VCaP (cell line): ENCODE results near the gene GLS.

Source experiments
- H3K27ac ChIP-seq: fragments of 450-650 bp; 2 replicates; pipeline ENCODE4 v1.5.1; 2017
- TF ChIP-seq, protein P1 (sequence below): fragments of 450-650 bp; conservative IDR thresholded peaks from 2 replicates; pipeline ENCODE4 v1.5.1; 2017; ENCODE audit warnings: mild to moderate bottlenecking, moderate library complexity

GLS gene

DNA sequence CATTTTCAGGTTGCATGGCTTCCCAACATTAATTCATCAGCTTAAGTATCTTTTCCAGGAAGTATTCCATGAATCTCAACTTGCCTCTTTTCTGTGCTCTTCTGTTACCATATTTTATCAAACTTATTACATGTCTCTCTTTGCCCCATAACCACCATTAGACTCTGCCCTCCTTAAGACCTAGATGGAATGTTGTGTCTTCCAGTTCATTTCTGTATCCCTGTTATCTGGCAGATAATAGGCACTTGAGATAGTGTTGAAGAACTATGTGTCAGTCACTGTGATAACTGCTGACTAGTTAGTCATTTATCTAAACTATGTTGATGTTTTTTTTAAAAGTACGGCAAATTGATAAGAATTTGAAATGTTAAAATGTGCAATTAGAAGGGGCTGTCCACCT is 41.8 kb downstream of the GLS start:
- no peak overlapping the region for H3K27ac ChIP-seq
- TF ChIP-seq, protein P1, sequence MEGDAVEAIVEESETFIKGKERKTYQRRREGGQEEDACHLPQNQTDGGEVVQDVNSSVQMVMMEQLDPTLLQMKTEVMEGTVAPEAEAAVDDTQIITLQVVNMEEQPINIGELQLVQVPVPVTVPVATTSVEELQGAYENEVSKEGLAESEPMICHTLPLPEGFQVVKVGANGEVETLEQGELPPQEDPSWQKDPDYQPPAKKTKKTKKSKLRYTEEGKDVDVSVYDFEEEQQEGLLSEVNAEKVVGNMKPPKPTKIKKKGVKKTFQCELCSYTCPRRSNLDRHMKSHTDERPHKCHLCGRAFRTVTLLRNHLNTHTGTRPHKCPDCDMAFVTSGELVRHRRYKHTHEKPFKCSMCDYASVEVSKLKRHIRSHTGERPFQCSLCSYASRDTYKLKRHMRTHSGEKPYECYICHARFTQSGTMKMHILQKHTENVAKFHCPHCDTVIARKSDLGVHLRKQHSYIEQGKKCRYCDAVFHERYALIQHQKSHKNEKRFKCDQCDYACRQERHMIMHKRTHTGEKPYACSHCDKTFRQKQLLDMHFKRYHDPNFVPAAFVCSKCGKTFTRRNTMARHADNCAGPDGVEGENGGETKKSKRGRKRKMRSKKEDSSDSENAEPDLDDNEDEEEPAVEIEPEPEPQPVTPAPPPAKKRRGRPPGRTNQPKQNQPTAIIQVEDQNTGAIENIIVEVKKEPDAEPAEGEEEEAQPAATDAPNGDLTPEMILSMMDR: no peak

DNA sequence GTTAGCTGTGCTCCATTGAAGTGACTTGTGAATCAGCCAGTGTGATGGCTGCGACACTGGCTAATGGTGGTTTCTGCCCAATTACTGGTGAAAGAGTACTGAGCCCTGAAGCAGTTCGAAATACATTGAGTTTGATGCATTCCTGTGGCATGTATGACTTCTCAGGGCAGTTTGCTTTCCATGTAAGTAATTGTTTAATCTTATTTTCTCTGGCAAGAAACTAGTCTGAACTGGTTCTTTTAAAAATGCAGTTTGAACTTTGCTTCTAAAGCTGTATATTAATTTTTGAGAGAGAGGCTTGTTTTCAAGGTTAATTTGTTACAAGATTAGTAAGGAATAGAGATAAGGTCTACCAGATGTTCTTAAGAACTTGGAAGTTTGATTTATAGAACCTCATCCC is 46.7 kb downstream of the GLS start:
- TF ChIP-seq, protein P1: no peak
- no peak overlapping the region for H3K27ac ChIP-seq

DNA sequence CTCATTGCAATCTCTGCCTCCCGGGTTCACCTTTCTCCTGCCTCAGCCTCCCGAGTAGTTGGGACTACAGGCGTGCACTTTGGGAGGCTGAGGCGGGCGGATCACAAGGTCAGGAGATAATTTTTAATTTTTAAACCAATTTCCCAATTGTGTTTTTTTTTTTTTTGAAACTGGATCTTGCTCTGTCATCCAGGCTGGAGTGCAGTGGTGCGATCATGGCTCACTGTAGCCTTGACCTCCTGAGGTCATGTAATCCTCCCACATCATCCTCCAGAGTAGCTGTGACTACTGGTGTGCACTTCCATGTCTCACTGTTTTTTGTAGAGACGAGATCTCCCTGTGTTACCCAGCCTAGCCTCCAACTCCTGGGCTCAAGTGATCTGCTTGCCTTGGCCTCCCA is 49.3 kb downstream of the GLS start:
- TF ChIP-seq, protein P1: no peak
- no peak overlapping the region for H3K27ac ChIP-seq

DNA sequence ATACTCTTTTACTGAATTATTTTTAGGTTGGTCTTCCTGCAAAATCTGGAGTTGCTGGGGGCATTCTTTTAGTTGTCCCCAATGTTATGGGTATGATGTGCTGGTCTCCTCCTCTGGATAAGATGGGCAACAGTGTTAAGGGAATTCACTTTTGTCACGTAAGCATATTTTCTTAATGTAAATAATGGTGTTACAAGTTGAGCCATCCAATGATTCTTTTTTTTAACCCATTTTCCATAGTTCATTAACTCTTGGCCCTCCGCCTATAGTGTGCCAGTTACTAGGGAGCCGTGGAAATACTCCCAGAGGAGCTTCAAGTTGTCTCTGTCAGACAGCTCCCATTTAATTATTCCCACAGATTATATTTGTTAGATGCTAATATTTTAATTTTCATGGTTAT is 49.8 kb downstream of the GLS start:
- TF ChIP-seq, protein P1: no peak
- no peak overlapping the region for H3K27ac ChIP-seq

- H3K27ac ChIP-seq: no peak overlapping the region
These were observed 51.9 kb downstream of the GLS start for GRCh38 chr2:190932514-190932913.

DNA sequence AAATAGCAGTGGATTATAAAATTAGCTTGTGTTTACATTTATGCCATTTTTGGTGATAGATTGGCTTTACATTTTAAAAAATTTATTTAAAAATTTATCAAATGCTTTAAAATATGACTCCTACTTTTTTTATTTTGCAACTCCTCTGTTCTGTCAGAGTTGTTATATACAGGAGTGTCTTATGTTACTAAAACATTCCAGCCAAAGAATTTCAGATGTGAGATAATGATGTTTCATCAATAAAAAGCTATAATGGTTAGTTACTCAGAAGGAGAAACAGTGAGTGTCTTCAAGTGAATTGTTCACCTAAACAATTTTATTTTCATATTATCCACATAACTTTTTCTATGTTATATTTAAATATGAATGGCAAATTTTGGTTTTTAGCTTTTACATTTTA is 52.7 kb downstream of the GLS start:
- H3K27ac ChIP-seq: no peak overlapping the region
- TF ChIP-seq, protein P1: no peak

More at GRCh38 chr2:190932514-190932913, 51.9 kb downstream of the GLS start:
- TF ChIP-seq, protein P1: no peak

DNA sequence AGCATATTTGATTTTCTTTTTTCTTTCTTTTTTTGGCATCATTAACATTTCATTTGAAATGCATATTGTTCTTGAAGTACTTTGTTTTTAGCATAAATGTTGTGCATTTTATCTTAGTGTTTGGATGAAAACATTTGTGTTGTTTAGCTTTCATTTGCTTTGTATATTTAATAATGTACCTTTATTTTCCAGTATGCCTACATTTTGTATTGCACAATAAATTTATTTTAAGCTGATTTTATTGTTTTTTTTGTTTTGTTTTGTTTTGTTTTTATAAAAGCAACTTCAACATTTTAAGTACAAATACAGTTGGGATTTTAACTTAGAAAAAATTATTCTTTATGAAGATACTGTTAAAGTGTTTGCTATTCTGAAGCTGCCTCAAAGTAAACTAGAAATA is 54.4 kb downstream of the GLS start:
- TF ChIP-seq, protein P1: no peak
- H3K27ac ChIP-seq: no peak overlapping the region

- no peak overlapping the region for H3K27ac ChIP-seq
- TF ChIP-seq, protein P1: no peak
These were observed 58.2 kb downstream of the GLS start for GRCh38 chr2:190938771-190939335.
